Osteocyte (in vitro differentiated cells): Measurements from ENCODE around the gene HADHA. TPM values are rescaled to one million over a fixed set of nuclear protein-coding genes. Genes with fewer than 3 reads are reported as not detected.

Source experiments
- DNase-seq: peaks from one replicate; pipeline ENCODE4 v3.0.0; 2021; ENCODE audit warnings: mixed read lengths; ENCODE audit not compliant: unreplicated experiment; ENCODE audit errors: extremely low spot score
- H3K27ac Mint-ChIP-seq: one replicate; pipeline ENCODE4 v1.8.0; 2021; ENCODE audit warnings: mild to moderate bottlenecking, mixed read lengths; ENCODE audit not compliant: unreplicated experiment
- H3K27me3 Mint-ChIP-seq: one replicate; pipeline ENCODE4 v1.8.0; 2021; ENCODE audit warnings: mixed read lengths; ENCODE audit not compliant: unreplicated experiment
- H3K36me3 Mint-ChIP-seq: one replicate; pipeline ENCODE4 v1.8.0; 2021; ENCODE audit warnings: mixed read lengths; ENCODE audit not compliant: unreplicated experiment
- H3K4me1 Mint-ChIP-seq: one replicate; pipeline ENCODE4 v1.8.0; 2021; ENCODE audit warnings: mixed read lengths; ENCODE audit not compliant: unreplicated experiment
- H3K4me3 Mint-ChIP-seq: one replicate; pipeline ENCODE4 v1.8.0; 2021; ENCODE audit warnings: mild to moderate bottlenecking, moderate library complexity, mixed read lengths; ENCODE audit not compliant: unreplicated experiment
- H3K9me3 Mint-ChIP-seq: one replicate; pipeline ENCODE4 v1.8.0; 2021; ENCODE audit warnings: mixed read lengths; ENCODE audit not compliant: unreplicated experiment
- total RNA-seq: library from RNA; stranded (reverse); gene quantifications from 2 replicates; pipeline ENCODE4 v1.2.1, GENCODE V29; 2021
- TF ChIP-seq, protein P1 (sequence below): fragments of 200-600 bp; sonication (generic); IDR thresholded peaks from 2 replicates; pipeline ENCODE4 v1.5.0; 2021; ENCODE audit warnings: antibody characterized with exemption, mild to moderate bottlenecking, moderate library complexity

The HADHA gene
- total RNA-seq, 1 donor from 2014 or later, result 114 TPM

DNA sequence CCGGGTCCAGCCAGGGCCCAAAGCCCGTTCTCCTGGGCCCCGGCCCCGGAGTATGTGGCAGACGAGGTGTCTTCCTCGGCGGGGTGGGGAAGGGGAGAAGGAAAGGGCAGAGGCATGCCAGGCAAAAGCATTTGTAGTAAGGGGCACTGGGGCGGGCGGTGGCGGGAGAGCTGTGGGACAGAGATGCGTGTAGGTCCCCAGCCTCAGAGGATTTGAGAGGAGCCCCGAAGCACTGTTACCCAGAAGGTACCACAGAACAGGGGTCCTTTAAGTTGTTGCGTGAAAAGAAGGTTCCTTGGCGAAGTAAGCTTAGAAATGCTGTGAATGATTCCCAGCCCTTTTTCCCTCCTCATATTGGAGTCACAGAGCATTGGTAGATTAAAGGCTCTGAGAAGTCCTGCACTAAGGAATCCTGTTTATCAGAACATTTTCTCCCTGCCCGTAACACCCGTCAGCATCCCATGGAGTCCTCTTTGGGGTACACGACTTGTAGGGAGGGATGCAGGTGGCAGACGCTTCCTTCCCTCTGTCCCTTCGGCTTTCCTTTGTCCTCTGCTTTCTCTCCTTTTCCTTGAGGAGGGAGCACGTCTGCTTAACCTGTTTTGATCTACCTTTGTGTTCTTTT, 59.0 kb downstream of the HADHA start:
- H3K27ac Mint-ChIP-seq, result peak overlapping the region; percentile 86
- peaks cover 21% of the 10 kb centered on the region for H3K4me1 Mint-ChIP-seq
- DNase-seq, result no peak
- no peaks in the 10 kb centered on the region for H3K9me3 Mint-ChIP-seq
- H3K27me3 Mint-ChIP-seq, result no peaks in the 10 kb centered on the region
- TF ChIP-seq, protein P1, sequence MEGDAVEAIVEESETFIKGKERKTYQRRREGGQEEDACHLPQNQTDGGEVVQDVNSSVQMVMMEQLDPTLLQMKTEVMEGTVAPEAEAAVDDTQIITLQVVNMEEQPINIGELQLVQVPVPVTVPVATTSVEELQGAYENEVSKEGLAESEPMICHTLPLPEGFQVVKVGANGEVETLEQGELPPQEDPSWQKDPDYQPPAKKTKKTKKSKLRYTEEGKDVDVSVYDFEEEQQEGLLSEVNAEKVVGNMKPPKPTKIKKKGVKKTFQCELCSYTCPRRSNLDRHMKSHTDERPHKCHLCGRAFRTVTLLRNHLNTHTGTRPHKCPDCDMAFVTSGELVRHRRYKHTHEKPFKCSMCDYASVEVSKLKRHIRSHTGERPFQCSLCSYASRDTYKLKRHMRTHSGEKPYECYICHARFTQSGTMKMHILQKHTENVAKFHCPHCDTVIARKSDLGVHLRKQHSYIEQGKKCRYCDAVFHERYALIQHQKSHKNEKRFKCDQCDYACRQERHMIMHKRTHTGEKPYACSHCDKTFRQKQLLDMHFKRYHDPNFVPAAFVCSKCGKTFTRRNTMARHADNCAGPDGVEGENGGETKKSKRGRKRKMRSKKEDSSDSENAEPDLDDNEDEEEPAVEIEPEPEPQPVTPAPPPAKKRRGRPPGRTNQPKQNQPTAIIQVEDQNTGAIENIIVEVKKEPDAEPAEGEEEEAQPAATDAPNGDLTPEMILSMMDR, result no peak
- H3K36me3 Mint-ChIP-seq, result peaks cover 3% of the 10 kb centered on the region
- H3K4me3 Mint-ChIP-seq, result peak overlapping the region; percentile 82

DNA sequence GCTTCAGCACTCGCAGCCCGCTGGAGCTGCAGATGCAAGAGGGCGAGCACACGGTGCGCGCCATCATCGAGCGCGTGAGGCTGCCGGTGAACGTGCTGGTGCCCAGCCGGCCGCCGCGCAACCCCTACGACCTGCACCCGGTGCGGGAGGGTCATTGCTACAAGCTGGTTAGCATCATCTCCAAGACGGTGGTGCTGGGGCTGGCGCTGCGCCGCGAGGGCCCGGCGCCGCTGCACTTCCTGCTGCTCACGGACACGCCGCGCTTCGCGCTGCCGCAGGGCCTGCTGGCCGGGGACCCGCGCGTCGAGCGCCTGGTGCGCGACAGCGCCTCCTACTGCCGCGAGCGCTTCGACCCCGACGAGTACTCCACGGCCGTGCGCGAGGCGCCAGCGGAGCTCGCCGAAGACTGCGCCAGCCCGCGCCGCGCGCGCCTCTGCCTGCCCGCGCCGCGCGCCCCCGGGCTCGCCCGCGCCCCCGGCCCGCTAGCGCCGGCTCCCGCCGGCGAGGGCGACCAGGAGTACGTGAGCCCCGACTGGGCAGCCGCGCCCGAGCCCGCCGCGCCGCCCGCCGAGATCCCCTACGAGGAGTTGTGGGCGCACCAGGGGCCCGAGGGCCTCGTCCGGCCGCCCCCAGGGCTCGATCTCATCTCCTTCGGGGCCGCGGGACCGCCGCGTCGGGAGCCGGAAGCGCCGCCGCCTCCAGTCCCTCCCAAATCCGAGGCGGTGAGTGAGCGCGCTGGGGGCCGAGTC, 59.7 kb downstream of the HADHA start:
- peak overlapping the region; percentile 82 for H3K4me3 Mint-ChIP-seq
- peak; percentile 95 for DNase-seq
- no peaks in the 10 kb centered on the region for H3K9me3 Mint-ChIP-seq
- H3K27me3 Mint-ChIP-seq, result no peaks in the 10 kb centered on the region
- TF ChIP-seq, protein P1, result peak; percentile 74
- peak overlapping the region; percentile 86 for H3K27ac Mint-ChIP-seq
- H3K36me3 Mint-ChIP-seq, result peaks cover 3% of the 10 kb centered on the region
- peaks cover 25% of the 10 kb centered on the region for H3K4me1 Mint-ChIP-seq

DNA sequence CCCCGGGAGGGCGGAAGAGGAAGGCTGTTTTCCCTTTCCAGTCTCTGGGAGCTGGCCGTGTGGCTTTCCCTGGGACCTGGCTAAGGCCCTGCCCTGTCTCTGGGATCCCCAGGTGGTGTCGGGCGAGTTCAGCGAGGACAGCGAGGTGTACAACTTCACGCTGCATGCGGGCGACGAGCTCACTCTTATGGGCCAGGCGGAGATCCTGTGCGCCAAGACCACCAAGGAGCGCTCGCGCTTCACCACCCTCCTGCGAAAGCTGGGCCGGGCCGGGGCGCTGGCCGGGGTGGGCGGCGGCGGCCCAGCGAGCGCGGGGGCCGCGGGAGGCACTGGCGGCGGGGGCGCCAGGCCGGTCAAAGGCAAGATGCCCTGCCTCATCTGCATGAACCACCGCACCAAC, 60.3 kb downstream of the HADHA start:
- TF ChIP-seq, protein P1, result no peak
- Mint-ChIP-seq H3K4me1 (peaks cover 30% of the 10 kb centered on the region), H3K27me3 (no peaks in the 10 kb centered on the region), H3K36me3 (peaks cover 3% of the 10 kb centered on the region), H3K27ac (no peak overlapping the region), H3K4me3 (peak overlapping the region; percentile 53), H3K9me3 (no peaks in the 10 kb centered on the region)
- DNase-seq, result no peak

DNA sequence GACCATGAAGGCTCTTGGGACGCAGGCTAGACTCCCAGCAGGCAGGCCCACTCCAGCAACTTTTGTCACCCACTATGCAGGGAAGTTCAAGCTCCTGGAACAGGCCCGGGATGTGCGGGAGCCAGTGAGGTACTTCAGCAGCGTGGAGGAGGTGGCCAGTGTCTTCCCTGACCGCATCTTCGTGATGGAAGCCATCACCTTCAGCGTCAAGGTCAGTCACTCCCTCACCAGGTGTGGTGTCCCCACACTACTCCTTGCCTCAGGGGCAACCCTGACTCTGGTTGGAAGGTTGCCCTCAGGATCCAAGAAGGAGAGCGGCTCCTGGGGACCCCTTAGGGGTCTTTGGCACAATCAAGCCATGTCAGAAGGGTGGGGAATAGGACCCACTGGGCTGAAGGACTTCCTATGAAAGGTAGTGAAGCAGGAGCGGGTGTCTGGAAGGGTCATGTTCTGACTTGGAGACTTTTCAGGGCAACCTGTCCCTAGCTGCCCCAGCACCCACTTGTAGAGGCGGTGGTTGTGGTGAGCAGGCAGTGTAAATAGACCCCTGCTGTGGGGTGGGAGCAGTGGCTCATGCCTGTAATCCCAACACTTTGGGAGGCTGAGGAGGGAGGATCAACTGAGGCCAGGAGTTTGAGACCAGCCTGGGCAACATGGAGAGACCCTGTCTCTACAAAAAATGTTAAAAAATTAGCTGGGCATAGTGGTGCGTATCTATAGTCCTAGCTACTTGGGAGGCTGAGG, 61.4 kb downstream of the HADHA start:
- Mint-ChIP-seq H3K9me3 (no peaks in the 10 kb centered on the region), H3K4me1 (peaks cover 30% of the 10 kb centered on the region), H3K27me3 (no peaks in the 10 kb centered on the region), H3K27ac (no peak overlapping the region), H3K4me3 (peak overlapping the region; percentile 48), H3K36me3 (no peaks in the 10 kb centered on the region)
- no peak for DNase-seq
- TF ChIP-seq, protein P1, result no peak

DNA sequence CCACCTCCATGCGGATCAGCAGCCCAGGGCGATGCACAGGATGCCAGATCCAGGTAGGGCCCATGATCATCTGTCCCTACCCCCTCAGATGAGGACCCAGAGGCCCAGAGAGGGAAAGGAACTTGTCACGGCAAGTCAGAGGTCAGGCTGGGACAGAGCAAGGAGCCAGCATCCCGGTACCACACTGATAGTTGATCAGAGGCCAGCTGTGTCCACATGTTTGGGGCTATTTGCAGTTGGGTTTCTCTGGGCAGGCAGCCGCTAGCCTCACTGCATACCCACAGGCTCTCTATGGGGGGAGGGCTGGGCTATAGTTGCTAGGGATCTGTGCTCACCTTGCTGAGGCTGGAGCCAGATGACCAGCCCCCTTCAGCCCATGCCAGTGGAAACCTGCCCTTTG, 62.0 kb downstream of the HADHA start:
- TF ChIP-seq, protein P1, result no peak
- Mint-ChIP-seq H3K9me3 (no peaks in the 10 kb centered on the region), H3K4me3 (no peak overlapping the region), H3K36me3 (no peaks in the 10 kb centered on the region), H3K4me1 (peaks cover 30% of the 10 kb centered on the region), H3K27me3 (no peaks in the 10 kb centered on the region), H3K27ac (no peak overlapping the region)
- DNase-seq, result no peak
